SK-N-SH (cell line): ENCODE measurements around the gene TPO. TPM values are rescaled to one million over a fixed set of nuclear protein-coding genes. Genes with fewer than 3 reads are reported as not detected.

ENCODE experiments used
- CTCF ChIA-PET: fragments of 300-600, 350-600 bp; formaldehyde crosslinking; extraction: SDS; loops from one replicate; lab custom pipeline; 2021; lab: Yijun Ruan, JAX
- POLR2A ChIA-PET: fragments of 350-600 bp; sonication (Branson Sonifier 250); formaldehyde crosslinking; extraction: SDS; loops from one replicate; lab custom pipeline; 2020; ENCODE audit warnings: antibody characterized with exemption, inconsistent platforms; lab: Yijun Ruan, JAX
- DNase-seq: peaks from one replicate; pipeline ENCODE4 v3.0.0; 2012
- H2AFZ ChIP-seq: fragments of 200-600 bp; sonication (generic); 2 replicates; pipeline ENCODE4 v1.8.1; 2016; ENCODE audit warnings: antibody characterized with exemption, mild to moderate bottlenecking, low read depth
- H3F3A ChIP-seq: fragments of 200-600 bp; sonication (generic); replicated peaks from 2 replicates; pipeline ENCODE3; 2016; ENCODE audit warnings: antibody characterized with exemption, mild to moderate bottlenecking; ENCODE audit not compliant: insufficient read depth
- H3K27ac ChIP-seq, 2 experiments: fragments of 200-500 bp in 1 of 2; fragments of 200-600 bp in 1 of 2; sonication (Bioruptor generic) in 1 of 2; sonication (generic), shearing (Covaris generic) in 1 of 2; 2 replicates each; pipeline versions ENCODE4 v1.5.1 to v1.6.1; 2014 to 2016; ENCODE audit warnings: low read depth in 2 of 2, inconsistent platforms in 1 of 2, low read length in 1 of 2, mild to moderate bottlenecking in 1 of 2, mixed read lengths in 1 of 2
- H3K27me3 ChIP-seq: fragments of 200-600 bp; sonication (generic), shearing (Covaris generic); 2 replicates; pipeline ENCODE4 v1.6.1; 2016; ENCODE audit warnings: mixed run types; ENCODE audit not compliant: insufficient read depth
- H3K36me3 ChIP-seq, 2 experiments: fragments of 200-500 bp in 1 of 2; fragments of 200-600 bp in 1 of 2; sonication (Bioruptor generic) in 1 of 2; sonication (generic) in 1 of 2; replicated peaks in 1 of 2; 2 replicates each; pipeline versions ENCODE3 to v1.5.1; 2014 to 2016; ENCODE audit warnings: low read length in 1 of 2, mild to moderate bottlenecking in 1 of 2; ENCODE audit not compliant: insufficient read depth in 2 of 2, control insufficient read depth in 1 of 2
- H3K4me1 ChIP-seq, 2 experiments: fragments of 200-500 bp in 1 of 2; fragments of 200-600 bp in 1 of 2; sonication (Bioruptor generic) in 1 of 2; sonication (generic), shearing (Covaris generic) in 1 of 2; 2 replicates each; pipeline versions ENCODE4 v1.5.1 to v1.6.1; 2014 to 2016; ENCODE audit warnings: low read depth in 1 of 2, low read length in 1 of 2, mixed run types in 1 of 2; ENCODE audit not compliant: insufficient read depth in 2 of 2, control insufficient read depth in 1 of 2
- H3K4me2 ChIP-seq: fragments of 200-600 bp; sonication (generic), shearing (Covaris generic); 2 replicates; pipeline ENCODE4 v1.6.1; 2017; ENCODE audit warnings: mixed run types
- H3K4me3 ChIP-seq, 2 experiments: fragments of 200-500 bp in 1 of 2; fragments of 200-600 bp in 1 of 2; sonication (Bioruptor generic) in 1 of 2; sonication (generic), shearing (Covaris generic) in 1 of 2; 2 replicates each; pipeline versions ENCODE4 v1.5.1 to v1.8.1; 2014 to 2016; ENCODE audit warnings: low read depth in 2 of 2, inconsistent platforms in 1 of 2, low read length in 1 of 2, mild to moderate bottlenecking in 1 of 2, mixed read lengths in 1 of 2, moderate library complexity in 1 of 2
- H3K79me2 ChIP-seq: fragments of 200-600 bp; sonication (generic); 2 replicates; pipeline ENCODE4 v1.8.1; 2017; ENCODE audit warnings: mild to moderate bottlenecking; ENCODE audit not compliant: insufficient read depth
- H3K9ac ChIP-seq: fragments of 200-600 bp; sonication (generic); 2 replicates; pipeline ENCODE4 v1.6.1; 2017; ENCODE audit warnings: mixed run types
- H3K9me2 ChIP-seq: fragments of 200-600 bp; sonication (generic); 2 replicates; pipeline ENCODE4 v1.6.1; 2017; ENCODE audit warnings: mixed run types
- H3K9me3 ChIP-seq: fragments of 200-600 bp; sonication (generic); 2 replicates; pipeline ENCODE4 v1.6.1; 2017; ENCODE audit warnings: mixed run types, mild to moderate bottlenecking, moderate library complexity
- H4K20me1 ChIP-seq: fragments of 200-600 bp; sonication (generic); 2 replicates; pipeline ENCODE4 v1.6.1; 2017; ENCODE audit warnings: mild to moderate bottlenecking, mixed run types; ENCODE audit not compliant: insufficient read depth
- CHD2 ChIP-seq: fragments of 150-350 bp; IDR thresholded peaks from 2 replicates; pipeline ENCODE4 v1.6.1; 2018; ENCODE audit warnings: low read length; ENCODE audit not compliant: partially characterized antibody
- MXI1 ChIP-seq: IDR thresholded peaks from 2 replicates; pipeline ENCODE4 v1.6.1; 2012; ENCODE audit warnings: mild to moderate bottlenecking, low read depth, low read length, improper control_type of control experiment
- POLR2AphosphoS5 ChIP-seq: IDR thresholded peaks from 2 replicates; pipeline ENCODE4 v1.6.1; 2012; ENCODE audit warnings: low read depth, low read length
- TAF1 ChIP-seq: IDR thresholded peaks from 2 replicates; pipeline ENCODE4 v1.6.1; 2012; ENCODE audit warnings: low read depth, mild to moderate bottlenecking, low read length, moderate library complexity, borderline replicate concordance
- TCF12 ChIP-seq: IDR thresholded peaks from 2 replicates; pipeline ENCODE4 v1.4.0; 2012
- USF2 ChIP-seq: fragments of 150-350 bp; IDR thresholded peaks from 2 replicates; pipeline ENCODE4 v1.6.1; 2017; ENCODE audit warnings: antibody characterized with exemption, low read length, low read depth, borderline replicate concordance
- WGBS: methylation state at CpG from one replicate; pipeline ENCODE4 v1.1.6; 2017; ENCODE audit warnings: low lambda C conversion rate; 5-methylcytosine and 5-hydroxymethylcytosine counted together
- polyA plus RNA-seq, 3 experiments: library from polyadenylated mRNA; depleted of rRNA; stranded (reverse); fragments of >200 nt; gene quantifications; 2 replicates each; pipeline ENCODE4 v1.2.3, GENCODE V29; 2012
- TF ChIP-seq, protein P1 (sequence below): IDR thresholded peaks from 2 replicates; pipeline ENCODE4 v1.6.1; 2012; ENCODE audit warnings: mild to moderate bottlenecking, low read depth, low read length, moderate library complexity

Gene TPO
- polyA plus RNA-seq, 1 of the 3 experiments (the other 2 are of a cell fraction), result not detected

DNA sequence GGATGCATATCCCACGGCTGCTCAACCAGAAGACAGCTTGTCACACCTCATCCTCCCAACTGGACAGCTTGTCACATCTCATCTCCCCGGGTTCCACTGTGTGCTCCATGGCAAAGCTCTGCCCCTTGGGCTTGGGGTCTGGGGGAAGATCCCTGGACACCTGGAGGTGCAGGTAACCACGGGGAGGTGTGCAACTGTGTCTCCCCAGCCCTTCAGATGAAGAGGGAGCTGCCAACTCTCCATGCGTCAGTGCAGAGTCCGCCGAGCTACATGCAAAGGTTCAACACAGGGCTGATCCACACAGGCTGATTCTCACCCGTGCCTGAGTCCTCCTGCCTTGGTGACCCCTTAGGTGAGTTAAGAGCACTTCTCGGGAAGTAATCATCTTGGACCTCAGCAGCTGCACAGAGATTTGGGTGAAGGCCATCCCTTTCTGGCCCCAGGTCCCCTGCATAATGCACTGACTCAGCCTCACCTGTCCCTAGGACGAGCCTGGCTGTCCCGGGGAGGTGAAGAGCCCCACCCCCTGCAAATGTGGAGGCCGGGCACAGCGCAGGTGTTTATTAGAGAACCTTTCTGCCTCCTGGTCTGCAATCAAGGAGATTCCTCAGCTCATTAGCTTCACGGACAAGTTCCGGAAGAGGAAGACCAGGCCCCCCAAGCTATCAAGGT, 173.1 kb downstream of the TPO start:
- Histone ChIP-seq H3K36me3 (no peaks in the 10 kb centered on the region), H3K4me1 (peaks cover 0 to 11% of the 10 kb centered on the region in 2 experiments; a peak in 1 of 4 replicates), H3K9ac (no peak overlapping the region), H4K20me1 (no peaks in the 10 kb centered on the region), H3K27me3 (no peaks in the 10 kb centered on the region), H3K27ac (no peak overlapping the region), H3K4me3 (no peak overlapping the region), H3K4me2 (no peak overlapping the region), H3K9me3 (no peaks in the 10 kb centered on the region), H3K79me2 (no peaks in the 10 kb centered on the region), H3K9me2 (no peaks in the 10 kb centered on the region), H3F3A (no peaks in the 10 kb centered on the region), H2AFZ (no peak overlapping the region)
- no peak for DNase-seq
- ChIA-PET POLR2A (no interaction called here), CTCF (interaction anchor here (1.0 to 8.1 kb wide), 9 partner anchors 30 to 231 kb away, joined by 3 to 122 read pairs (median 3); no protein-coding TSS in a partner anchor)
- no peak for TF ChIP-seq TCF12
- no peak for TF ChIP-seq MXI1
- TF ChIP-seq POLR2AphosphoS5, result no peak
- no peak for TF ChIP-seq TAF1
- TF ChIP-seq USF2, result no peak
- TF ChIP-seq, protein P1, sequence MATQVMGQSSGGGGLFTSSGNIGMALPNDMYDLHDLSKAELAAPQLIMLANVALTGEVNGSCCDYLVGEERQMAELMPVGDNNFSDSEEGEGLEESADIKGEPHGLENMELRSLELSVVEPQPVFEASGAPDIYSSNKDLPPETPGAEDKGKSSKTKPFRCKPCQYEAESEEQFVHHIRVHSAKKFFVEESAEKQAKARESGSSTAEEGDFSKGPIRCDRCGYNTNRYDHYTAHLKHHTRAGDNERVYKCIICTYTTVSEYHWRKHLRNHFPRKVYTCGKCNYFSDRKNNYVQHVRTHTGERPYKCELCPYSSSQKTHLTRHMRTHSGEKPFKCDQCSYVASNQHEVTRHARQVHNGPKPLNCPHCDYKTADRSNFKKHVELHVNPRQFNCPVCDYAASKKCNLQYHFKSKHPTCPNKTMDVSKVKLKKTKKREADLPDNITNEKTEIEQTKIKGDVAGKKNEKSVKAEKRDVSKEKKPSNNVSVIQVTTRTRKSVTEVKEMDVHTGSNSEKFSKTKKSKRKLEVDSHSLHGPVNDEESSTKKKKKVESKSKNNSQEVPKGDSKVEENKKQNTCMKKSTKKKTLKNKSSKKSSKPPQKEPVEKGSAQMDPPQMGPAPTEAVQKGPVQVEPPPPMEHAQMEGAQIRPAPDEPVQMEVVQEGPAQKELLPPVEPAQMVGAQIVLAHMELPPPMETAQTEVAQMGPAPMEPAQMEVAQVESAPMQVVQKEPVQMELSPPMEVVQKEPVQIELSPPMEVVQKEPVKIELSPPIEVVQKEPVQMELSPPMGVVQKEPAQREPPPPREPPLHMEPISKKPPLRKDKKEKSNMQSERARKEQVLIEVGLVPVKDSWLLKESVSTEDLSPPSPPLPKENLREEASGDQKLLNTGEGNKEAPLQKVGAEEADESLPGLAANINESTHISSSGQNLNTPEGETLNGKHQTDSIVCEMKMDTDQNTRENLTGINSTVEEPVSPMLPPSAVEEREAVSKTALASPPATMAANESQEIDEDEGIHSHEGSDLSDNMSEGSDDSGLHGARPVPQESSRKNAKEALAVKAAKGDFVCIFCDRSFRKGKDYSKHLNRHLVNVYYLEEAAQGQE, result no peak
- WGBS, result 66% methylated on average over 8 of the region's 14 CpGs

DNA sequence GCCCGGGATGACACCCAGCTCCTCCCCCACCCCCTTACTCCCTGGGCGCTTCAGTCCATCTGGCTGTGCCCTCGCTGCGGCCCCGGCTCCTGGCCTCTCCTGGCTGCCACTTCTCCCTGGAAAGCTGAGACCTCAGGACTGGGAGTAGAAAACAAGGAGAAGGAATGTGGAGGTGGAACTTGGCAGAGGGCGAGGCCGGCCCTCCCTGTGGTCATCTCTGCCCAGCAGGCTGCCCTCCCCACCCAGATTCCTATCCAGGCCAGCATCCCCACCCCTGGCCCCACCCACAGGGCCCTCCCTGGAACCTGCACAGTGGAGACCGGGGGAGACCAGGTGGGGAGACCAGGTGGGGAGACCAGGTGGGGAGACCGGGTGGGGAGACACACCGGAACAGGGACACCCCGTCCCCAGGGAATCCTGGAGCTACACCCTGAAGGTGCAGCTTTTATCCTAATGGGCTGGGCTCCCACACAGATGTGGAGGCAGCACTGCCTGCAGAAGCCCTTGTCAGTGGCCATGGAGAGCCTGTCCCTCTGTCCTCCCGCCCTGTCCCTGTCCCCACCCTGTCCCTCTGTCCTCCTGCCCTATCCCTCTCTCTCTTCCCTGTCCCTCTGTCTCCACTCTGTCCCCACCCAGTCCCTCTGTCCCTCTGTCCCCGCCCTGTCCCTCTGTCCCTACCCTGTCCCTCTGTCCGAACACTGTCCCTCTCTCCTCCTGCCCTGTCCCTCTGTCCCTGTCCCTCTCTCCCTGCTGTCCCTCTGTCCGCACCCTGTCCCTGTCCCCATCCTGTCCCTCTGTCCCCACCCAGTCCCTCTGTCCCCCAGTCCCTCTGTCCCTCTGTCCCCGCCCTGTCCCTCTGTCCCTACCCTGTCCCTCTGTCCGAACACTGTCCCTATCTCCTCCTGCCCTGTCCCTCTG, 173.9 kb downstream of the TPO start:
- no peak for TF ChIP-seq CHD2
- TF ChIP-seq MXI1, result no peak
- no peak for TF ChIP-seq TAF1
- TF ChIP-seq, all 33 proteins: peak for 0
- no peaks in the 10 kb centered on the region for H4K20me1 ChIP-seq
- no peak overlapping the region for H3K27ac ChIP-seq
- H3K79me2 ChIP-seq, result no peaks in the 10 kb centered on the region
- POLR2A ChIA-PET, result no interaction called here
- H3K4me2 ChIP-seq, result no peak overlapping the region
- H2AFZ ChIP-seq, result no peak overlapping the region
- no peak overlapping the region for H3K9ac ChIP-seq
- H3K9me3 ChIP-seq, result no peaks in the 10 kb centered on the region
- no peak for DNase-seq
- no peak overlapping the region for H3K4me3 ChIP-seq
- no peaks in the 10 kb centered on the region for H3K9me2 ChIP-seq
- WGBS, result 78% methylated on average over 17 of the region's 17 CpGs
- H3F3A ChIP-seq, result no peaks in the 10 kb centered on the region
- no peaks in the 10 kb centered on the region for H3K36me3 ChIP-seq
- peaks cover 0 to 19% of the 10 kb centered on the region in 2 experiments; a peak in 1 of 4 replicates for H3K4me1 ChIP-seq
- CTCF ChIA-PET, result interaction anchor here (1.0 to 8.1 kb wide), 6 partner anchors 29 to 182 kb away, joined by 3 to 122 read pairs (median 8); no protein-coding TSS in a partner anchor
- no peaks in the 10 kb centered on the region for H3K27me3 ChIP-seq
